Cerebellar nuclear complex (tissue), 1 donor: Measurements from ENCODE around the gene RAB33A.
"Not testable (repeated sequence)": the region's sequence is repeated elsewhere in the genome, so short reads cannot be mapped to it uniquely, and the experiment has no call there.

Source experiments
- DNase-seq, 2 experiments: peaks; one replicate each; lab custom pipeline; 2025; lab: John Stamatoyannopoulos, UW

The RAB33A gene

GRCh38 chrX:130172127-130172845 lies 524 bp downstream of the RAB33A start:
- DNase-seq = no peak

DNA sequence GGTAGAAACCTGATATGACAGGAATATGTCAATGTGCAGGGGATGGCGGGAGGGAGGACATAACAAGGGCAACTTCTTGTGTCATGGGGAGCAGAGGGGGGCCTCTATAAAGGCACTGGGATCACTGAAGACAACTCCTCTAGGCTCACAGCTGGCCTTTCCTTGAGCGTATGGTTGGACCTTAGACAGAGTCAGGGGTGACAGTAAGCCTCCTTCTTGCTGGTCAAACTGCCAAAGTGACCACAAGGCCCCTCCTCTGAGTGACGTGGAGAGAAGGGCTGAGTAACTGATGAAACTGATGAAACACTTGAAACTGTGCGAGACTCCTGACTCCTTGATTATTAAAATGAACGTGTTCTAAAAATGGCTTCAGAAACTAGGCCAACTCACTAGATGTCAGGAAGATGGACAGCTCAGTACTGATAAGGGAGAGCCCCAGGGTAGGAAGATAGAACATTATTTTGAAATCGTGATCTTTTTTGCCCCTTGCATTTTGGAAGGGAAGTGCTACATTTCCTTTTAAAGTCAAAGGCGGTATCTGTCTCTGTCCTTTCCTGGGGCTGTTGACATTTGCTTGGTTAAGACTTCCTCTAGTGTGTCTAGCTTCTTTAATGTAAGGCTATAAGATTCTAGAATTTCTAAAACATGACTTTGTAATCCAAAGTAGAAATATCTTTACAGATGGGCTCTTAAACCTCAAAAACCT lies 1.6 kb downstream of the RAB33A start:
- DNase-seq = no peak

DNA sequence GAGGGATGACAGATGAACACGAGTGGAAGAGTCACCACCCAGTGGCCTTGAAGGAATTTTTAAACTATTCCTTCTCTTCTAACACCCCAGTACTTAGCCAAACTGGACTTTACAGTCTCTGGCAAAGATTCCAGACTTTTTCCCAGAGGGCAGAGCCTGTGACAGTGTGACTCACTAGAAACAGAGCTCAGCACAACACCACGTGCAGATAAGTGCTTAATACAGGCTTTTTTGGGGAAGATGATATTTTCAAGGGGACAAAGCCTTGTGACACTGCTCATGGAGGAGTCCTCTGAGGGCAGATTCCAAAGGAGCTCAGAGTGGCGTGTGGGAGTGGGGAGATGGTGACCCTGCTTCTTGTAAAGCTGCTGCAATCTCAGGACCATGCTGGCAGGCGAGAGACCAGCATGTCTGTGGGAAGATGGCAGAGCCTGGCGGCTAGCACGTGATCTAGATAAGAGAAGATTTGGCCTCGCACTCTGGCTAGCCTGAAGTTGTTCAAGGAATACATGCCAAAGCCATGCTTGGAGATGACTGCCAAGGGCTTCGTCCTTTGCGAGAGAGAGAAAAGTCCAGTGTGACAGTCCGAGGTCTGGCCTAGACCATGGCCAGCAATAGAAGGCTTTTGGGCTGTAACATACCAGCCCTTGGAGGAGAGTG lies 2.4 kb downstream of the RAB33A start:
- DNase-seq = peak in 1 of 2 experiments; percentile 1

DNA sequence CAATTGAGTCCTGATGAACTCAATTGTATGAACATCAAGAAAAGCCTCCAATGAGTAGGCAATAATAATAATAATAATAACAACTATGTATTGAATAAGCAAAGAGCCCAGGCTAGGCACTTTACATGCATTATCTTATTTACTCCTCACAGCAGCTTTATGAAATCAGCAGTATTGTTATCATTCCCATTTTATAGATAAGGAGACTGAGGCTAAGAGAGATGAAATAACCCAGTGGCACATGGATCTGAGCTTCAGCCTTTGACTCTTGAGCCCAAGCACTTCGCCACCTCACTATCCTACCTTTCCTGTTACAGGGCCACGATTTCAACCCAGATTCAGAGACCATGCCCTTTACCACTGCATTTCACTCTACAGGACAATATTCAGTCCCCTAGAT lies 3.2 kb downstream of the RAB33A start:
- DNase-seq = no peak

DNA sequence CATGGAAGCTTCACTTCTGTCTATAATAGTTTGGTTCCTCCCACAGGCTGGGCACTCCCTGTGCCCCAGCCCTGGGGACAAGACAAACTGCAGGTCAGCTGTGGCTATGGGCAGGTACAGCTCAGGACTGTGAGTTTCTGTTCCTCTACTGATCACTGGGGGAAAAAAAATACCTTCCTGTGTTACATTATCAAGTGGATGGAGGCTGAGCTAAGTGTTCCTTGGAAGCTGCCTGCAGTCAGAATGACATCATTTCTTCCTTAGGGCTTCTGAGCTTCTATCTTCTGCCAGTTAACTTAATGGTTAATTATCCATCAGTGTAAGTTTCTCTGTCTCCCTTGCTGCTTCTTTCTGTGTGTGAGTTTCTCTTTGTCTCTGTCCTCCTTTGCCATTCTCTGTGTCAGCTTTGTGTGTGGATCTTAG lies 4.6 kb downstream of the RAB33A start:
- no peak for DNase-seq

GRCh38 chrX:130176942-130177341 lies 5.2 kb downstream of the RAB33A start:
- no peak for DNase-seq

GRCh38 chrX:130179170-130179569 lies 7.4 kb downstream of the RAB33A start:
- DNase-seq = peak; percentile 43 to 62

GRCh38 chrX:130179579-130180215 lies 7.9 kb downstream of the RAB33A start:
- DNase-seq = no peak

GRCh38 chrX:130184168-130184567 lies 12.4 kb downstream of the RAB33A start:
- no peak for DNase-seq

- DNase-seq = no peak
Observed at GRCh38 chrX:130184857-130185256, 13.1 kb downstream of the RAB33A start.

DNA sequence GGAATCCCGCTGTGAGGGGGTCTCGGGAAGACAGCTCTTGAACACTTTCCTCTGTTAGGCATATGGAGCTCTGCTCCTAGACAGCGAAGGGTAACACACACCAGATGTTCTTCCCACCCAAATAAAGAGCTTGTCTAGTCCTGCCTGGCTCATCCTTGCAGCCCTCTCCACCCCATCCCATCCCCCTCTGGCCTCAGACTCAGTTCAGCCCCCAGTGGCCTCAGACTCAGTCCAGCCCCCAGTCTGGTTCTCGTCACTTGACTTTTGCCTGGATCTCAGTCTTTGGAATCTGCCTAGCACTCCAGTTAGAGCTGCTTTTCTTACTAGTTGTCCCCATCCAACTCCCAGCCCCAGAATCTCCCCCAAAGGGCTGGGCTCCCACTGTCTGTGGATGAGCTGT lies 14.9 kb downstream of the RAB33A start:
- DNase-seq = no peak

DNA sequence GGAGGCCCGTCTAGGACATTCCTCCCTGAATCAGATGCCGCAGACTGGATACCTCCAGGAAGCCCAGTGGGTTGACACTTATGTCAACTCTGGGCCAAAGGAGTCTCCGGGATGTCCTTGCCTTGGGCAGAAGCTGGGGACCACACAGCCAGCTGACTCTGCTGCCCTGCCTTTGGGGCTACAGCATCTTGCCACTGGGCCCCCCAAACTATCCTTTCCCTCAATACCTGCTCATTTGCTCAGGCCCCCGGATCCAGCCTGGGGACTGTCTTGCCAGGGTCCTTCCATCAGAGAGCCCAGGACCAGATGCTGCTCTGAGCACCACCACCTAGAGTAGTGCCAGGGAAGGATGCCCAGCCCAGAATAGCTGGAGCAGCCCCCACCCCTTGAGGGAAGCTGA lies 19.0 kb downstream of the RAB33A start:
- DNase-seq = no peak

DNA sequence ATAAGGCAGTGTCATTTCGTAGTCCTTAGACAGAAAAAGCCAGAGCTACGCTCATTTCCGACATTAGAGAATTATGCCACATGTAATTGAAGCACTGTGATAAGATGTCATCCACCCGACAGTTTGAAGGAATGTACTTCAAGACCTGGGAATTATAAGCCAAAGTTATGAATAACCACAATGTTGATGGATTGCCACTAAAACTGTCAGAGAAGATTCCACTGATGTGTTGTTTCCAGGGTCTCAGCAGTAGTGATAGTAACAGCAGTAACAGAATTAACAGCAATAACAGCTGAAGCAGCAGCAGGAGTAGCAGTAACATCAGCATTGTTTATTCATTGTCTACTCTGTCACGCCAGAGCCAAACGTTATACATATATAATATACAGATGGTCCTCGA lies 24.7 kb downstream of the RAB33A start:
- DNase-seq = no peak

DNA sequence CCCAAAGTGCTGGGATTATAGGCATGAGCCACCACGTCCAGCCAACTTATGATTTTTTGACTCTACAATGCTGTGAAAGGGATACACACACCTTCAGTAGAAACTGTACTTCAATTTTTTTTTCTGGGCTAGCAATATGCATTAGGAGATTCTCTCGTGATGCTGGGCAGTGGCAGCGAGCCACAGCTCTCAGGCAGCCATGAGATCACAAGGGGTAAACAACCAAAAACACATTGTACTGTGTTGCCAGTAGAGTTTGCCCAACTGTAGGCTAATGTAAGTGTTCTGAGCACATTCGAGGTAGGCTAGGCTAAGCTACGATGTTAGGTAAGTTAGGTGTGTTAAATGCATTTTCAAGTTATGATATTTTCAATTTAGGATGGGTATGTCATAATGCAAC lies 25.7 kb downstream of the RAB33A start:
- no peak for DNase-seq

GRCh38 chrX:130204647-130205046 lies 32.9 kb downstream of the RAB33A start:
- no peak for DNase-seq

DNA sequence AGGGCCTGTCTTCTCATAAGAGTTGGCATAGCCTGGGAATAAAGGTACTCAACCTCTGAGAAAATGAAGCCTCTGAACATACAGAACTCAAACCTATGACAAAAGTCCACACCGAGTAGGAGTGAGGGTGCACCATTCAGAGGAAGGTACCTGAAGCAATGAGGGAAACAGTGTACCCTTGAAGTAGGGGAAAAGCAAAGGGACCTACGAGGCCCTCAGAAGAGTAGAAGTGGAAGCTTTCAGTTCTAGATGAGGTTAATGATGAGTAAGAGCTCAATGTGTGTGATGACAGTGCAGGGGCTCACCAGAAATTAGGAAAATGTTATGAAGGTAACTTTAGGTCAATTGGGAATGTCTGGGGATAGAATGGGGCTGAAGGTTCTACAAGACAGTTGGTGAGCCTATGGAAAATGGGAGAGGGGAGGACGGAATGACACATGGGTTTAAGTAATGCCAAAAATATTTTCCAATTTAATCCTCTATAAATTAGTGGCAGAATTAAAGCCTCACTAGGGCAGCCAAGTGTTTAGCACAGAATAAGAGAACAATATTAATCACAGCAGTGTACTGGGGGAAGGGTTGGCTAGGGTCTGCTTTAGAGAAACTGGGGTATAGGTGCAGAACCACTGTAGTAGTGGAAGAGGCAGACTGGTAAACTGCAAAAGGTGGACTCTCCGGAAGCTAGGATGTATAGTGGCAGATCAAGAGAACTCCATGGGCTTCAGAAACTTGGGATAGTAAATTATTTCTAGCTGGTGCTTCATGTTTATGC lies 39.8 kb downstream of the RAB33A start:
- DNase-seq = no peak

DNA sequence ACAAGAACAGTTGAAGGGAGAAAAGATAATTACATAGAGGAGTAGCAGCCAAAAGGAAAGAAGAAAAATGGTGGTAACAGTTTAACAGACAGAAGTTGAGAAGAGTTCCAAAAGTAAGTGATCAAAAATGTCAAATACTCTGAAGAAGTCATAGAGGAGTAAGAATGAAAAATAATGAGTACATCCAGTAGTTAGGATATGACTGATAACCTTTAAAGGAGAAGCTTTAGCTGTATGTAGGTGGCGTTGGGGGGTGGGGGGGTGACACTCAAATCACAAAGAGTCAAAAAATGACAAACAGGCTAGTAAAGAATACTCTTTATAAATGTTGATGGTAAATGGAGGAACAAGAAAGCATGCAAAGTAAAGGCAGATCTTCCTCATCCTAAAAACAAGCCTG lies 40.6 kb downstream of the RAB33A start:
- DNase-seq = no peak

GRCh38 chrX:130213376-130213775 lies 41.6 kb downstream of the RAB33A start:
- DNase-seq = no peak

- DNase-seq = no peak
Observed at GRCh38 chrX:130216320-130216719, 44.6 kb downstream of the RAB33A start.

GRCh38 chrX:130224810-130225209 lies 53.0 kb downstream of the RAB33A start:
- DNase-seq = no peak

DNA sequence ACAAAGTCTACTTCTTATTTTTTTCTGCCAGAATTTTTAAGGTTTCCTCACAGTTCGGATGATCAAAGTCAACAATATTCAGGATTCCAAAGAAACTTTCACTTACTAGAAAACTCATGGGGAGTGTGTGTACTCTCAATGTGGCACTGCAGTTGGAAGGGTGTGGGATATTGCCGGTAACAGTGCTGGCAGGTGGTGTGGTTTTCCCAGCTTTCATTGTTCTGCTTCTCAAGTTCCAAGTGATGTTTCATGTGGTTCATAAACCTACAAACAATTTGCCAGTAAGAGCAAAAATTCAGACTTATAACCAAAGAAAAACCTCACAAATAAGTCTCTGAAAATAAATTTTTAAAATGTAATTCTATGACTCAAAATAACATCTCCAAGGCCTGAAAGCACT lies 57.1 kb downstream of the RAB33A start:
- no peak for DNase-seq

DNA sequence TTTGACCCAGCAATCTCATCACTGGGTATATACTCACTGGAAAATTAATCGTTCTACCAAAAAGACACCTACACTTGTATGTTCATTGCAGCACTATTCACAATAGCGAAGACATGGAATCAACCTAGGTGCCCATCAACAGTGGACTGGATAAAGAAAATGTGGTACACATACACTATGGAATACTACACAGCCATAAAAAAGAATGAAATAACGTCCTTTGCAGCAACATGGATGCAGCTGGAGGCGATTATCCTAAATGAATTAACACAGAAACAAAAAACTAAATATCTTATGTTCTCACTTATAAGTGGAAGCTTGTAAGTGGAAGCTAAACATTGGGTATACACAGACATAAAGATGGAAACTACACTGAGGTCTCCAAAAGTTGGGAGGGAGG lies 59.4 kb downstream of the RAB33A start:
- DNase-seq = not testable (repeated sequence)
